Right ventricle myocardium inferior (tissue), 1 donor: Measurements from ENCODE around the gene BPIFA3. TPM values are rescaled to one million over a fixed set of nuclear protein-coding genes. Genes with fewer than 3 reads are reported as not detected.
"Not testable (repeated sequence)": the region's sequence is repeated elsewhere in the genome, so short reads cannot be mapped to it uniquely, and the experiment has no call there.

Experiments used
- ATAC-seq: fragments of 200-7000 bp; cut with Tn5 transposase; one replicate; pipeline ENCODE4 v1.9.1; 2020; ENCODE audit warnings: mild to moderate bottlenecking, moderate library complexity
- DNase-seq: peaks from one replicate; pipeline ENCODE4 v3.0.0; 2021; ENCODE audit errors: missing footprints
- intact Hi-C: fragments of 100-400 bp; cut with DNase I; formaldehyde crosslinking; loops from one replicate; pipeline ENCODE4 v1.11.0; 2022
- long read RNA-seq: library from polyadenylated mRNA; unstranded; transcript quantifications from one replicate; pipeline ENCODE4 v2.0.0, GENCODE V29; 2021
- total RNA-seq: library from RNA; stranded (reverse); fragmentation: NEBNext Ultra II Directional; extraction: Animal tissue kit (Norgen Biotek cat#: 25700); gene quantifications from one replicate; pipeline ENCODE4 v1.2.1, GENCODE V29; 2021
- donor health status: DM: no; HTN: yes; CAD: no; lungs with severe emphysema.

Gene BPIFA3
- total RNA-seq: not detected
- long read RNA-seq: 0 reads

DNA sequence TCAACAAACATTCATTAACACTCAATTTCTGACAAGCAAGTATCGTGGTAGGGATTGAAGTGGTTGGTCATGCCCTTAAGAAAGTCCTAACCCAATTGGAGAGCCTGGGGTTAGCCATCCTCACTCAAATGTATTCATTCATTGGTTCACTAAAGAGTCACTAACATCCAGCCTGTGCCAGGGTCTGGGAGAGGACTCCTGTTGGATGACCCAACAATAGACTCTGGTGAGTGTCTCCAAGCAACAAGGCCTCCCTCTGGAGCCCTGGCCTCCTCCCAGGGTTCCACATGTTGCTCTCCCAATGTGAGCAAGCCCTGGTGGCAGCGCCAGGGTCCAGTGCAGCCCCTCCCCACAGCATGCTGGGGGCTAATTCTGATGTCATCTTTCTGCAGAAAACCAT, at the start of gene BPIFA3:
TSS of gene BPIFA3 (plus strand) at position 301 of the 400 bp plus-strand sequence. CDS start 185 bp downstream, outside the sequence.
- DNase-seq: no peak
- intact Hi-C loops: no loop called here
- ATAC-seq: no peak

DNA sequence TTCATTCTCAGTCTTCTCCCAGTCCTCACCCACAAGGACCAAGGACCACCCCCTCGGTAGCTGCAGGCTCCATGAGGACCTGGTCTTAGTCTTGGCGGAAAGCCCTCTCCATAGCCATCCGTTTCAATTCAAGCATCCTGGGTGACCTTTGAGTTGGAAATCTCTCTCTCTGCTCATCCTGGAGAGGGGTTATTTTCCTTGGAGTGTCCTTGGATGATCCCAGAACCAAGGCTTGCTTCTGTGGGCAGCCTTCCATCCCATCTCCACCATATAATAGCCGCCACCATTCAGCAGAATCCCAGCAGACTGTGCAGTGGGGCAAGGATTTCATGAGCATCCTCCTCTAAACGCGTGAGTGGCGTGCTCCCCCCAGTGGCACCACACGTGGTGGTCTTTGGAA, 49.3 kb upstream of the BPIFA3 start, which contains the start of gene BPIFA2:
TSS of gene BPIFA2 (plus strand) at position 301 of the 400 bp plus-strand sequence. CDS start 987 bp downstream, outside the sequence.
- intact Hi-C loops: no loop called here
- DNase-seq (no peak), ATAC-seq (no peak)

DNA sequence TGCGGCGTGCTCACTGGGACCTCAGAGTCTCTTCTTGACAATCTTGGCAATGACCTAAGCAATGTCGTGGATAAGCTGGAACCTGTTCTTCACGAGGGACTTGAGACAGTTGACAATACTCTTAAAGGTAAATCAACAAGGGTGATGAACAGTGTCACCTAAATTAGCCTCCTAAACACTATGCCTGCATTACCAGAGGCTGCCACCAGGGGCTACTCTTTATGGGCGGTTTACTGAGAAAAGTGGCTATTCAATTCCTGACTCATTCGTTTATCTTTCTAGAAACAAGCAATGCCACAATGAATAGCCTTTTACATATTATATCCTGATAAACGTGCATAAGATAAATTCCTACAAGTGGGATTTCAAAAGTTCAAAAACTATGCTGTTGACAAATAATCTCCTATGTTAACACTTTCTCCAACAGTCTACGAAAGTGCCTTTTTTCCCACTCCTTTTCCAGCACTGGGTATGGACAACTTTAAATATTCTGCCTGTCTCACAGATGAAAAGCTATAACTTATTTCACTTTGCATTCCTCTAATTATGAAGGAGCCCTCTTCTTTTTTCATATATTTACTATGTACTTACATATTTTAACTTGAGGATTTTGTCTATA, 47.9 kb upstream of the BPIFA3 start:
- no peak for DNase-seq
- intact Hi-C loops: no loop called here
- no peak for ATAC-seq

DNA sequence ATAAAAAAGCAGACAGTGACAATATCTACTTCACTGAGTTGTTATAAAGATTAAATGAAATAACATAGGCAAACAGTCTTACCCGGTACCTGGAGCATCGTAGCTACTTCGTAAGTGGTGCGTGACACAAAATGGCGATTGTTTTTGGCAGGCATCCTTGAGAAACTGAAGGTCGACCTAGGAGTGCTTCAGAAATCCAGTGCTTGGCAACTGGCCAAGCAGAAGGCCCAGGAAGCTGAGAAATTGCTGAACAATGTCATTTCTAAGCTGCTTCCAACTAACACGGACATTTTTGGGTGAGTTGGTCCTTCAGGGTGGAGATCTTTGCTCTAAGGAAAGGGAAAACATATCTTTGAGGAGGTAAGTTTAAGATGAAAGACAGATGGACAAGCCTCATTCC, 44.4 kb upstream of the BPIFA3 start:
- ATAC-seq (no peak), DNase-seq (no peak)
- intact Hi-C loops: no loop called here

- DNase-seq (no peak), ATAC-seq (no peak)
- intact Hi-C loops: no loop called here
Measured at GRCh38 chr20:33175123-33175522, 42.0 kb upstream of the BPIFA3 start.

DNA sequence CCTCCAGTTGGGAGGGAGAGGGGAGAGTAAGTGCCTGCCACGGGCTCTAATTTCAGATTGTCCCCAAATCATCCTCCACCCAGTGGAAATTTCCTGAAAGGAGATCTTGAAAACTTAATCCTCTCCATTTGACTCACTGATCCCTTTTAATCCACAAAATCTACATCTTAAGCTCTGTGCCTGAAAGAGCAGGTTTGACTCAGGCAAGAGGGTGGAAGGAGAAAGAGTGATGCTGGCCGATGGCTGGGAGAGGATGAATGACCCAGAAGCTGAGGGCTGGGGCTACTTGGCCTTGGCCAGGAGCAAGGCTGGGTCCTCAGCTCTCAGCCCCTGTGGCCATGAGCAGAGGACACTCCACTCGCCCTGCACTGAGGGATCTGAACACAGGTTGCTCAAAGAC, 41.1 kb upstream of the BPIFA3 start:
- no peak for DNase-seq
- intact Hi-C loops: no loop called here
- no peak for ATAC-seq

GRCh38 chr20:33177866-33178265, 39.3 kb upstream of the BPIFA3 start:
- intact Hi-C loops: no loop called here
- no peak for DNase-seq
- no peak for ATAC-seq

DNA sequence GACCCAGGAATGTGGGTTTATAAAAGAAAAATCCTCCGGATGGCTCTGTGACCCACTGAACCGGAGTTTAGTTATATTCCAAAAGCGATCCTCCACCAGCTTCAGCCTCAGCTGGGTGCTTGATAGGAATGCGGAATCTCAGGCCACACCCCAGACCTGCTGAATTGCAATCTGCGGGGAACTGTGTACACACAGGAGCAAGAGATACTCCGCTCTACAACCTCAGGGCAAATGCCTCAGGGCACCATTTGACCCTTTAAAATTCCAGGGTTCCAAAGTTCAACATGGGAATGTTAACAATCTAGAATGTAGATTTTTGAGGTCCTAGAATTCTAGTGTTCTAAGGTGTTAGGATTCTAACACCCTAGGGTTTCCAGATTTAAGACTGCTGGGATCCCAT, 38.4 kb upstream of the BPIFA3 start:
- DNase-seq (no peak), ATAC-seq (no peak)
- intact Hi-C loops: no loop called here

GRCh38 chr20:33180169-33180568, 37.0 kb upstream of the BPIFA3 start:
- no peak for DNase-seq
- ATAC-seq: no peak
- intact Hi-C loops: no loop called here

- DNase-seq (no peak), ATAC-seq (no peak)
- intact Hi-C loops: no loop called here
Measured at GRCh38 chr20:33181482-33182093, 35.6 kb upstream of the BPIFA3 start.

DNA sequence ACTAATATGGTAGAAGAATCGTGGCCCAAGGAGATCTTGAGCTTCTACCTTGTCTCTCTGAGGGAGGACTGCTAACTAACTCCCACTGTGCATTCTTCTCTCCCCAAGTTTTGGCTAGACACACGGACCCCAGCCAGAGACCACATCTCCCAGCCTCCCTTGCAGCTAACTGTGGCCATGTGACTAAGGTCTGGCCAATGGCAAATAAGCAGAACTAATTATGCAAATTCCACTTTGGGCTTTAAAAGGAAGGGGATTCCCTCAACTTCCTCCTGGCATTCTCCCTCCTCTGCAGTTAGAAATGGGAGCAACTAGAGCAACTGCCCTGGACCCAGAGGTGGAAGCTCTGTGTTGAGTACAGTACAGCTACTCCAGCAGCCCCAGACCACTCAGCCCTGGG, 33.8 kb upstream of the BPIFA3 start:
- intact Hi-C loops: no loop called here
- DNase-seq (no peak), ATAC-seq (no peak)

DNA sequence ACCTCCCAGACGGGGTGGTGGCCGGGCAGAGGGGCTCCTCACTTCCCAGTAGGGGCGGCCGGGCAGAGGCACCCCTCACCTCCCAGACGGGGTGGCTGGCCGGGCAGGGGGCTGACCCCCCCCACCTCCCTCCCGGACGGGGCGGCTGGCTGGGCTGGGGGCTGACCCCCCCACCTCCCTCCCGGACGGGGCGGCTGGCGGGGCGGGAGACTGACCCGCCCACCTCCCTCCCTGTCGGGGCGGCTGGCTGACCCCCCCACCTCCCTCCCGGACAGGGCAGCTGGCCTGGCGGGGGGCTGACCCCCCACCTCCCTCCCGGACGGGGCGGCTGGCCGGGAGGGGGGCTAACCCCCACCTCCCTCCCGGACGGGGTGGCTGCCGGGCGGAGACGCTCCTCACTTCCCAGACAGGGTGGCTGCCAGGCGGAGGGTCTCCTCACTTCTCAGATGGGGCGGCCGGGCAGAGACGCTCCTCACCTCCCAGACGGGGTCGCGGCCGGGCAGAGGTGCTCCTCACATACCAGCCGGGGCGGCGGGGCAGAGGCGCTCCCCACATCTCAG, 32.0 kb upstream of the BPIFA3 start:
- intact Hi-C loops, ATAC-seq, DNase-seq: not testable (repeated sequence)

GRCh38 chr20:33187491-33187890, 29.7 kb upstream of the BPIFA3 start:
- no peak for ATAC-seq
- intact Hi-C loops: no loop called here
- no peak for DNase-seq

GRCh38 chr20:33188421-33188820, 28.7 kb upstream of the BPIFA3 start:
- no peak for DNase-seq

DNA sequence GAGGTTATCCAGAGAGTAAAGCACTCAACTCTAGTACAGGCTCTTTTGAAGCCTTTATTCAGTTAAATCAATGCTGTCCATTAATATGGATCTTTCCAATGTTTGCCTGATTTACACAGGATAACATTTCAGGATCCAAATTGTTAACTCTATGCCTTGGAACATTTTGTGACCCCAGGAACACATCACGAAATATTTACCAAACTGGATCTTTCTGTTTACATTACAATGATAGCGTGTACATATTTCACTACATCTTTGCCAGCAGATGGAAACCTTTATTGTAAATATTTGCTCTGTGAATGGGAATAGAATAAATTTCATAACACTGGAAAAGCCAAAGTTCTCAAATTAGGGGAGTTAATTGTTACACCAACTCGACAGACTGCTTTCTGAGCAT, 25.7 kb upstream of the BPIFA3 start:
- DNase-seq (no peak), ATAC-seq (no peak)
- intact Hi-C loops: no loop called here

More at GRCh38 chr20:33188421-33188820, 28.7 kb upstream of the BPIFA3 start:
- ATAC-seq: no peak
- intact Hi-C loops: no loop called here

- ATAC-seq (no peak), DNase-seq (no peak)
- intact Hi-C loops: no loop called here
Measured at GRCh38 chr20:33191955-33192354, 25.2 kb upstream of the BPIFA3 start.

- ATAC-seq: no peak
- no peak for DNase-seq
- intact Hi-C loops: no loop called here
Measured at GRCh38 chr20:33192912-33193501, 24.1 kb upstream of the BPIFA3 start.

- intact Hi-C loops: no loop called here
- no peak for ATAC-seq
- no peak for DNase-seq
Measured at GRCh38 chr20:33199026-33199425, 18.1 kb upstream of the BPIFA3 start.

DNA sequence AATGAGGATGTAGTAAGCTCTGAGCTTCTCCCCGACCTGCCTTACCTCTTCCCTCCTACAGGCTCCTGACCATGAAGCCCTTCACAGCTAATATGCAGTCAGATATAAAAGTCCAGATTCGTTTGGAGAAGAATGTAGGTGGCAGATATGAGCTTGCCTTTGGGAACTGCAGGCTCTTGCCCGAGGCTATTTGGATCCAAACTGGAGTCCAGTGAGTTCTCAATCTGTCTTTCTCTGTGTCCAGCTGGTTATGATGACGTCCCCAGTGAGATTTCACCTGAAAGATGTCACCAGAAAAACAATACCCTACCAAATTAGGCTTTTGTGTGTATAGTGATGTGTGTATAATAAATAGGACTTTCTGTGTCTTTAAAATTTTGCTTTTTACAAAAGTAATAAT, 14.7 kb upstream of the BPIFA3 start:
- intact Hi-C loops: no loop called here
- ATAC-seq (no peak), DNase-seq (no peak)

DNA sequence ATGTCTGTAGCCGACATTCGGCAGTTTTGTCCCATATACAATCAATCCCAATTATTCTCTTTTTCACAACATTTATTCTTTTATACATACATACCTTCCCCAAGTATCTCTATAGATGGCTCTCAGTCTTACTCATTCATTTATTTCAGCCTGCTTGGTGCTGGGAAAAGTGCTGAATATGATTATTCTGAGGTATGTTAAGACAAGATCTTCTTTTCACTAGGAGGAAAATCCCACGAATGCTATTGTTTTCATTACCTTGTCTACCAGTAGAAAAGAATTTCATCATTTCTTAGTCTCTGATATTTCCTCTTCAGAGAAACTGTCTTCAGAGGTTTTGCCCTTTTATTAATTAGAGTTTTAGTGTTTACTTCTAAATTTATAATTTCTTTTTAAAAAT, 13.7 kb upstream of the BPIFA3 start:
- no peak for DNase-seq

More for the DNA sequence above, 13.7 kb upstream of the BPIFA3 start:
- ATAC-seq: no peak
- intact Hi-C loops: no loop called here
